T1000 (cell line): ENCODE data around the gene HES5.

ENCODE experiments used
- DNase-seq: peaks from one replicate; lab custom pipeline; 2025; ENCODE audit warnings: mixed read lengths; lab: John Stamatoyannopoulos, UW

The HES5 gene

DNA sequence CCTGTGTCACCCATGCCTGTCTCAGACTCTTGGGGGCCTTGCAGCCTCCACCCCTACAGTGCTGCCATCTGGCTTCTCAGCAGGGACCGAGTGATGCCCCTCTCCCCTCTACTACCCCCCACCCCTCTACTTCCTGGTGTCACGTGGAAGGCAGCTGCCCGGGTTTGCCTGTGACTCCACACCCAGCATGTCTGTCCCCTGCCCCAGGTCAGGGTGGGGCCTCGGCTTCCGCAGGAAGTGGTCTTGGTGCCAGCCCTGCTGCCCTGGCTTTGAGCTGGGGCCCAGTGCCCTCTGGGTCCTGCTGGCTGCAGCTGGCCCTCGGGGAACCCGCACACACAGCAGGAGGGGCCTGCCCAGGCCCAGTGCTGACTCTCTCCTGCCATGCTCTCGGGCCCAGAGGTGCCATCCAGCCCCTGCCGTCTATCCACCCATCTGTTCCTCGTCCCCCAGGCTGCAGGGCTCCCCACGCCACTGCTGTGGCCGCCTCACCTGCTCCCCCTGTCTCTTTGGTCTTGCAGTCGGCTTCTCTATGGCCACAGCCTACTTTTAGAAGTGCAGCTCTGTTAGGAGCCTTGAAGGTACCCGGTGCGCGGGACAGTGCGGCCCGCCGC, 30.0 kb downstream of the HES5 start:
- DNase-seq, result no peak

DNA sequence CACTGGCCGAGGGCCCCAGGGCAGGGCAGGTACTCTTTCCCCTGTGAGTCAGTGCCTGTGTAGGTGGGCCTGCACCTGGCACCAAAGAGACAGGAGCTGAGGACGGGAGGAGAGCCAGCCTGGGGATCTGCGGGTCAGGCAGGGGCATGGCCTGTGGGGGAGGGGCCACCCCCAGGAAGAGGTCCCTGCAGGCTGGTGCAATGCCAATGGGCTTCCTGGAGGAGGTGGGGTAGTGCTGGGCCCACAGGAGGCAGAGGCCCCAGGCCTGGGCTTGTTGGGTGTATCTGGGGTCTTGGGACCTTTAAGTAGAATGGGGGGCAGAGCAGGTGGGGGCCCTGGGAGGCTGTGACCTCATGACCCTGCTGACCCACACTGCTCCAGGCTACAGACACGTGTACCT, 30.8 kb downstream of the HES5 start:
- DNase-seq, result no peak

DNA sequence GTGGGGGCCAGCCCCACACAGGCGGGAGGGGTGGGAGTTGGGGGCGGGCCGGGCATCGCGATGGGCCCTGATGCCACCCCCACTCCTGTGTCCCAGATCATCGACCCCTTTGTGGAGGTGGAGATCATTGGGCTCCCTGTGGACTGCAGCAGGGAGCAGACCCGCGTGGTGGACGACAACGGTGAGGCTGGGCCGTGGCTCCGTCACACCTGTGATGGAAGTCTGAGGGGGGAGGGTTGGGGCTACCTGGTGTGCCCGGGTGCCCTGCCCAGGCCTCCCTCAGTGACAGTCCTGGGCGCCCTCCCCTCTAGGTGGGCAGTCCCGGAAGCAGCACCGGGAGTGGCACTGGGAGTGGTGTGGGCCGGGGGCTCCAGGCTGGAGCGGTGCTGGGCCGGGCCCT, 31.4 kb downstream of the HES5 start:
- DNase-seq, result no peak

DNA sequence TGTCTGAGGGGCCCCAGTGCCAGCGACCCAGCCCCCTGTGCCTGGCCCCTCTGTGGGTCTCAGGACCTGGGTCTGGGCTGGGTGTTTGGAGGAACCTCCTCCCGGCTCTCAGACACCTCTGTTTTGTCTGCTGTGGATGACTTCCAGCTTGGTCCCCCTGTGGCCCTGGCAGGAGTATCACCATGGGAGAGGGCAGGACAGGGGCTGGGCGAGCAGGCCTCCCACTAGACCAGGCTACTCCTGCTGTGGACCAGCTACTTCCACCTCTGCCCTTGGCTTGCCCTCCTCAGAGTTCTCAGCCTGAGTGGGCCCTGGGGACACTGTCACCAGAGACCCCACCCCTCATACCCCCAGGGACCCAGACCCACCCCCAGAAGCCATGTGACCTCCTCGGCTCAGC, 32.2 kb downstream of the HES5 start:
- DNase-seq, result no peak

DNA sequence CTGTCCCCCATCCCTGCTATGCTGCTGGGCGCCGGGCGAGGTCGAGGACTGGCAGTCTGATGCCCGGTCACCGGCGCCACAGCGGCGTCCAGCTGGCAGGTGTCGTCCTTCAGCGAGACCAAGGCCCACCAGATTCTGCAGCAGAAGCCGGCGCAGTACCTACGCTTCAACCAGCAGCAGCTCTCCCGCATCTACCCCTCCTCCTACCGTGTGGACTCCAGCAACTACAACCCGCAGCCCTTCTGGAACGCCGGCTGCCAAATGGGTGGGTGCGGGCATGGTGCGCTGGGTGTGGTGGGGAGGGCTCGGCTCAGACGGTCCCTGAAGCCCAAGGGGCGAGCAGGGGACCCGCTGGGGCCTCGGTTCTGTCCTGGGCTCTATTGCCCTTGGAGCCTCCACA, 33.3 kb downstream of the HES5 start:
- DNase-seq, result no peak

DNA sequence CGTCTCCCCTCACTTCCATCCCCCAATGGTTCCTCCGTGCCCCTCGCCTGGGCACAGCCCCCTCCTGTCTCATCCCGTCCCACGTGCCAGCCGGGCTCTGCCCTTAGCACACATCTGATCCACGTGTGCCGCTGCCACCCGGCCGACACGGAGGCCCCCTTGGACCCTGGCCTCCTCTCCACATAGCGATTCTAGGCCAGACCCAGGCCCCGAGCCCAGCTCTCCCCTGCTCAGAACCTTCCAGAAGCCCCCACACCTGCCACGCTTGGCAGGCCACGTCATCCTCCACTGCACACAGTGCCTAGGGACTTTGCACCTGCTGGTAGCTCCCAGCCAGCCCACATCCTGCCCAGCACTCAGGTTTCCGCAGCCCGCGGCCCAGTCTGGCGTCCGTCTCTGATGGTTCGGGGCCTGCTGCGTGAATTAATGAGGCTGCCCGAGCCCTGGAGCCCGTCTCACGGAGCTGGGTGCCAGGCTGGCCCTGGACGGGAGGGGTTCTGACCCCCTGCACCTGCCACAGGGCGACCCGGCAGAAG, 33.9 kb downstream of the HES5 start:
- no peak for DNase-seq

DNA sequence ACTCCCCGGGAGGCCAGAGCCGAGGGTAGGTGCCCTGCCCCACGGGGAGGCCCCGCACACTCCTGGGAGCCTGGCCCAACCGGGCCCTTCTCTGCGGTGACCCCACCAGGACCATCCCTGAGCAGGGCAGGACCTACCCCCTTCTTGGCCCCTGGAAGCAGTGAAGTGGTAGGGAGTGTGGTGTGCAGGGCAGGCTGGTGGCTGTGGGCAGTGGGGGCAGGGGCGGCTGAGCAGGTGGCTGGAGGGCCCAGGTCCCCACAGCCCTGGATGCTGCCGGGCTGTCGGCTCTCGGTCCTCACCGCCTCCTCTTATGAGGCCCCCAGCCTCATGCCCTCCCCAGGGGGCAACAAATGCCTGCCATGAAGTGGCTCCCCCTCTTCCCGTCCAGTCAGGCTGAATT, 34.5 kb downstream of the HES5 start:
- DNase-seq, result no peak

DNA sequence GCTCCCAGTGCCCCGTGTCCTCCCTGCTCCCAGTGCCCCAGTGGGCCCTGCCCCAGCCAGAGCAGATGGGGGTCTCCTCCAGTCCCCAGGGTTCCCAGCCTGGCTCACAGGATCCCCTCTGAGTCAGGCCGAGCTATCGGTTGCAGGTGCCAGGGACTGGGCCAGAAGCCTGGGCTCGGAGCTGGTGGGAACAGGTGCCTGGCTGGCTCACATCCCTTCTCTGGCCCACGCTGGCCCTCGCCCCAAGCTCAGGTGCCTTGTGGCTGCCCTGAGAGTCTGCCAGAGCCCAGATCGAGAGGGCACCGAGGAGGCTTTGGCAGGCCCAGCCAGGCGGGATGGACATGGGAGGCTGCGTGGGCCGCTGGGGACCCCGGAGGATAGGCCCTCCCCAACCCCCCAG, 35.0 kb downstream of the HES5 start:
- DNase-seq, result no peak

DNA sequence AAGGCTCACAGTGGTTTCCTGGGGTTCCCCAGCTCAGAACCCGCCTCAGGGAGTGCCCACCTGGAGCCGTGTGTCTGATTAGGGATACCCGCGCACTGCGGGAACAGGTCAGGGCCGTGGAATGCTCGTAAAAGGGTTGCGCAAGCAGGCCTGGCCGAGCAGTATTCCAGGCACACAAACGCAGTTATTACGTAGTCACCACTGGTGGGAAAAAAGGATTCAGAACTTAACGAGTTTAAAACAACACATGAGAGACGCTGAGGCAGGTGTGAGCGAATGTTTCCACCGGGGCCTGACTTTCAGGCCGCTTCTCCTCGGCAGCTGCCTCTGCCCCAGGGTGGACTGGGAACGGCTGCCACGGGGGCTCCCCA, 35.8 kb downstream of the HES5 start:
- peak; percentile 77 for DNase-seq

DNA sequence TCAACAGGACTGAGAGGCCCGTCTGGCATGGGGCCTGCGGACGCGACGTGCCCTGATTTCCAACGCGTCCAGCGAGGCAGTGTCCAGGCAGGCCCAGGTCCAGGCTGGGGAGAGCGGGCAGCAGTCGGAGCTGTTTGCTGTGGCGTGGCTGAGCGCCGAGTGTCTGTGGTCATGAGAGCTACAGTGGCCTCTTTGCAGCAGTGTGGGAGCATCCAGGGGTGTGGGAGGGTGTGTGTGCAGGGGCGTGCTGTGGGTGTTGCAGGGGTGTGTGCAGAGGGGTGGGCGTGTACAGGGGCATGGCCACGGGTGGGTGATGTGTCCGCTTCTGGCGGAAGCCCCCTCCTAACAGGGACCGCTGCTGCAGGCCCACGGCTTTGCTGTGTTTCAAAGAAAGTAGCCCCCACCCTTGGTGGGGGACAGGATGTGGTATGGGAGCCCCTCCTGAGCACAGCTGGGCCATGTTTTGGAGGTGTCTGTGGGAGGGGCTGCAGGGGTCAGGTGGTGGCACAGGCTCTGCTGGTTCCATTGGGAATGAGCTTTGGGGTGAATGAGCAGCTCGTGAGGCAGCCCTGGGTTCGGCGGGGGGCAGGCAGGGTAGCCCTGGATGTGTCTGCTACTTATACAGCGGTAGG, 36.3 kb downstream of the HES5 start:
- DNase-seq, result no peak

DNA sequence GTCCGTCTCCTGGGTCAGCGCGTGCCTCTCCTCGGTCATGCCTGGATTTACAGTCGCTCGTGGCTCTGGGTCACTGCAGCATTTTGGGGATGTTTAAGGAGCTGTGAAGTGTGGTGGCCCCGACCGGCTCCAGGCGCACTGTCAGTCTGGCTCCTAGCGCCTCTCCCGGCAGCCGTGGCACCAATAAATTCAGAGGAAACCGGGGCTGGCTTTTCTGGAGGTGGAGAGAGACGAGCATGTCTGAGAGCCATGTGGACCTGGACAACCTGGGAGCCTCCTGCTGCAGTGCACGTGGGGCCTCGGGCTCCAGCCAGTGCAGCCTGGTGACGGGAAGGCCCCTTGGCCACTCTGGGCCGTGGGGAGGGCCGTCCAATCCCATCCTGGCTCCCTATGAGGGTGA, 36.8 kb downstream of the HES5 start:
- DNase-seq, result no peak

DNA sequence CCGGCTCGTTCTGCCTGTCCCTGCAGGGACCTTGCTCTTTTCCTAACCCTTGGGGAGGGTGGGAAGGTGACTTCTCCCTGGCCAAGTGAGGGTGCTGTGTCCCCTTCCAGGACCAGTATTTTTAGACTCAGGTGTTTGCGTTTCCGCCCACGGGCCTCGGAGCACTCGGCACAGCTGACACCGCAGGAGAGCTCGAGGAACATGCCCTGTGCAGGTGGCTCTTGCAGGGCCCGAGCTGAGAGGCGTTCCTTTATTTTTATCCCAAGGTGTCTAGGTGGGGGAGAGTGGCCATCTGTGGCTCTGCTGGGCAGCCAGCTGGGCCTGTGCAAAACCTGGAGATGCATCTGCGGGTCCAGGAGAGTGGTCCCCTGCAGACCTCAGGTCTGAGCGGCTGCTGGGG, 38.0 kb downstream of the HES5 start:
- no peak for DNase-seq

DNA sequence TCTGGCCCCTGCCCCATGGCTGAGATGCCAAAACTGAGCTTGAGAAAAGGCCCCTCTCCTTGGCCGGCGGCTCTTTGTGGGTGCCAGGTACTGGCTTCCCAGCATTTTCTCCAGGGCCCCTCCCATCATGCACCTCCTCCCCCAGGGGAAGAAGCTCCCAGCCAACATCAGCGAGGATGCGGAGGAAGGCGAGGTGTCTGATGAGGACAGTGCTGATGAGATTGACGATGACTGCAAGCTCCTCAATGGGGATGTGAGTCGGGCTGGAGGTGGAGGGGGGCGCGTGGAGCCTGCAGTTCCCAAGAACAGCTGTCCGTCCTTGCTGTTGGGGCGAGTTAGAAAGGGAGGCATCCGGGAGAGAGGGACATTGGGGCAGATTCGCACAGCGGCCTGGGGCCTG, 40.4 kb downstream of the HES5 start:
- DNase-seq, result no peak

DNA sequence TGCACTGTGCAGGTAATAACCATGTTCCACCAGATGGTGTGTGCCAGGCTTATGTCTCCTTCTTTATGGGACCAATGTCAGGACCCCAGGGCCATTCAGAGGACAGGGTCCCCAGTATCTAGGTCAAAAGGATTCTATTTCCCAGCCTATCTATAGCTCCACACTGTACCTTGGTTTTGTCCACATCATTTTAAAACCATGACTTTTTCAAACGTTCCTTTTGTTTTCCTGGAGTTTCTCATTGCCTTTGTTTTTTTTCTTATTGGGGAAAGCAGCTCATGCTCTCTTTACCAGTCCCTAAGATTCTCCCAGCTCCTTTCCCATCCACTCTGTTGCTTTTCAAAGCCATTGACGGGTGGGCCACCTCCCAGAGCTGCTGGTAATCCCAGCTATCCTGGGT, 41.4 kb downstream of the HES5 start:
- DNase-seq, result no peak

DNA sequence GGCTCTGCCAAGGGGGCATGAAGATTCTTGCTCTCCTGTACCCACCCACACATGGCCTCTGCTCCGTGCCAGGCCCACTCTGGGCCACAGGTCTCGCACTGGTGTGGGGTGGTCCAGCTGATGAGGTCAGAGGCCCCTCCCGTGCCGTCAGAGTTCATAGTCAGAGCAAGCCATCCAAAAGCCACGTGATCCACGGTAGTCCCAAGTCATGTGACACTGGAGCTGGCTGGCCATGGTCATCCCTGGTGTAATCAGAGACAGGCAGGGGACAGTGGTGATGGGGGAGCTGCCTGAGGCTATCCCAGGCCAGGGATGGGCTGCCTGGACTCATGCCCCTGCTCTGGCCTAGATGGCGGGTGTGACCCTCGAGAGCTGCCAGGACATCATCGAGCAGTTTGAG, 43.5 kb downstream of the HES5 start:
- DNase-seq, result no peak

DNA sequence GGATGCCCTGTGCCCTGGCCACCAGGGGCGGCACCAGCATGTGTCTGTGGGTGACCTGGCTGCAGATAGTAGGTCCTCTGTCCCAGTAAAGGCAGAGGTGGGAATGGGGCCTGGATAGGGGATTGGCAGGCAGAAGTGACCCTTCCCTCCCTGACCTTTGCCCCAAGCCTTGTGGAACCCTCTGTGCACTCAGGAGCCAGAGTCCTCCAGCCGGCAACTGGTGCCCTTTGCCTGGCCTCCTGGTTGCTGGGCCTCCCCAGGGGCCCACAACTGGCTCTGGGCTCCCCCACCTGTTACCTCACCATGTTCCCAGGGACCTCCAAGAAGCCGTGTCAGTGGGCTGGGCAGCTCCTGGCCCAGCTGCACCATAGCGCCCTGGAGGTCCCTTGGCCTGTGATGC, 44.0 kb downstream of the HES5 start:
- no peak for DNase-seq

DNA sequence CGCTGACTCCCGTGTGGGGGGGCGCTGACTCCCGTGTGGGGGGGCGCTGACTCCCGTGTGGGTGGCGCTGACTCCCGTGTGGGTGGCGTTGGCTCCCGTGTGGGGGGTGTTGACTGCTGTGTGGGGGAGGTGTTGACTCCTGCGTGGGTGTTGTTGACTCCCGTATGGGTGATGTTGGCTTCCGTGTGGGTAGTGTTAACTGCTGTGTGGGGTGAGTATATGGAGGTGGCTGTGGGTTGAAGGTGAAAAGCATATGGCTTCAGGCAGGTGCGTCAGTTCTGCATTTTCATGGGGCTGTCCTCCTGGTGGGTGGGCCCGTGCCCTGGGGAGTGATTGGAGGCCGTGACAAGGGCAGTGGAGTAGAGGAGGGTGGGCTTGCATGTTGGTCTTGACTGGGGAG, 46.1 kb downstream of the HES5 start:
- DNase-seq, result no peak

DNA sequence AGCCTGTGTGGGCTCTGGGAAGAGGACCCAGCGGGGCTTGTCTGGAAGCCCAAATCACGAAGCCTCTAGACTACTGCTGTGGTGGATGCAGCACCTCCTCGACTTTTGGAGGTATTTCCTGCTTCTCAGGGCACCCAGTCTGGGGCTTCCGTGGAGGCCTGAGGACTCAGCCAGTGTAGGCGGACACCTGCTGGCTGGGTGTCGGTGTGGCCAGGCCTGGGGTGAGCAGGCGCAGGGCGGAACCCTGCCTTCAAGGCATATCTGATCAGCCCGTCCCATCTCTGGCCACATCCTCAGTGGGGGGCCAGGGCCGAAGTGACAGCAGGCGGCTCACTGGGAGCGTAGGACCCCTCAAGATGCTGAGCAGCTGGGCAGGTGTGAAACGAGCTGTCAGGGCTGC, 47.0 kb downstream of the HES5 start:
- no peak for DNase-seq

DNA sequence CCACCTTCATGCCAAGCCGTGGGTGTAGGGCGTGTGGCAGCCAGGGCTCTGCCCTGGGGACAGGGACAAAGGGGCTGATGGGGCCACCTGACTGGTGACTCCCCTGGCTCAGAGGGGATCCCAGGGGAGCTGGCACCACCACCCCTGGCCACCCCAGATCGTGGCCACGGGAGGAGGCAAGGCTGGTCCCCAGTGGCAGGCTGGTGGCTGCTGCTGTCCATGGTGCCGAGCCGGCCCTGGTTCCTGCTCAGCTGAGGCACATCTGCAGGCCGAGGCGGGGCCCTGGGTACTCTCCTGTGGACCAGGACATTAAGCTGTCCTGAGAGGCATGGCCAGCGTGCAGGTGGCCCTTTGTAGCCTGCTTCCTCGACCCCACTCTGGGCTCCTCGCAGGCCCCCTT, 47.5 kb downstream of the HES5 start:
- no peak for DNase-seq

DNA sequence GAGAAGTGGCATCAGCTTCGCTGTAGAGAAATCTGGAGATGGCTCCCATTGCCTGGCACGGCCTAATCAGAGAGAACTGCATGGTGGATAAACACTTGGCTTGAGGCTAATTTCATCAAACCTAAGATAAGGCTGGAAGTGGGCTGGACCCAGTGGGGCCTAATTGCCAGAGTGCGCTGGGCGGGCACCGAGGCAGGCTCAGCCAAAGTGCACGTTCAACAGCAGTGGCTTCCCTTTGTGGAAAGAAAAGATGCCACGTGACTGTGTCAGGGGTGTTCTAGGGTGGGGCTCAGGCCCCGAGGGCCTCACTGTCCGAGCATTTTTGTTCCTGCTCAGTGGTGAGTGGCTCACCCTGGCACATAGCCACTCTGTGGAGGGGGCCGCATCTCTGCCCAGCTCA, 48.2 kb downstream of the HES5 start:
- DNase-seq, result peak; percentile 63

DNA sequence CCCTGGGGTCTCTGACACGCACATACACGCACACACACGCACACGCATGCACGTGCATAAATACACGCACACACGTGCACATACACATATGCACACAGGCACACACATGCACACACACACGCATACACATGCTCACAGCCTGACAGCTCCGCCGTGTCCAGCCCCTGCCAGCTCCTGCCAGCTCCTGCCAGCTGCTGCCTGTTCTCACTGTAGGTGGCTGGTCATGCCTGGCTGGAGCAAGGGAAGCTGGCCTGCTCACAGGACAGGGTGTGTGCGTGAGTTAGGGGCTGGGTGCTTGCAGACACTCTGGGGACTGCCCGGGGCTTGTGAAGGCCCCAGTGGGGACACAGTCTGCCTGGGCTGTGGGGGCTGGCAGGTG, 49.1 kb downstream of the HES5 start:
- no peak for DNase-seq

DNA sequence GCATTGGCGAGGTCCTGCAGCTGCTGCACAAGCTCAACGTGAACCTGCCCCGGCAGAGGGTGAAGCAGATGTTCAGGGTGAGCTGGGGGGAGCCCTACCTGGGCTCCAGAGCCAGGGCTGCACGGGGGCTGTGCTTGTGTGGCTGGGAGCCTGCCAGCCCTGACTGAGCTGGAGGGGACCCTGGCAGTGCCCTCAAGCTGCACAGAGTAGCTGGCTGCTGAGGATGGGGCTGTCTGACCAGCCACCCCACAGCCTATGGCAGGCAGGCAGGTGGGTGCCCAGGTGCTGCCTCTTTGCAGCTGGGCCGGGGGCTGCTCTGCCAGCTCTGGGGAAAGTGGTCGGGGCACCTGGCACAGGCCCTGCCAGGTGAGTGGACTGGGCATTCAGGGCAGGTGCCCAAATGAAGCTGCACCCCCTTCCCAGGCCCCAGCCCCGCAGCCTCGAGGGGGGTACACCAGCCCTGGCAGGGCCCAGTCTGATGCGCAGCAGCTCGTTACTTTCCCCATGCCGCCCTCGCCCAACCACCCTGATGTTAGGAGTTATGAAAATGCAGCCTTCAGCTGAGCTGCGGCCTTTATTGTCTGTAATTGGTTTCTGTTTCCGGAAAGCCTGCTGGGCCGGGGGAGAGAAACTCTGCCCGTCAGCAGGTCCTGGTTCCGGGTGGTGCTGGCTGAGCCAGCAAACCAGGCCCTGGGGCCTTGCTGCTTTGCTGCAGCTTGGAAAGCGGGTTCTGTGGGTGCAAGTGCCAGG, 49.7 kb downstream of the HES5 start:
- no peak for DNase-seq

DNA sequence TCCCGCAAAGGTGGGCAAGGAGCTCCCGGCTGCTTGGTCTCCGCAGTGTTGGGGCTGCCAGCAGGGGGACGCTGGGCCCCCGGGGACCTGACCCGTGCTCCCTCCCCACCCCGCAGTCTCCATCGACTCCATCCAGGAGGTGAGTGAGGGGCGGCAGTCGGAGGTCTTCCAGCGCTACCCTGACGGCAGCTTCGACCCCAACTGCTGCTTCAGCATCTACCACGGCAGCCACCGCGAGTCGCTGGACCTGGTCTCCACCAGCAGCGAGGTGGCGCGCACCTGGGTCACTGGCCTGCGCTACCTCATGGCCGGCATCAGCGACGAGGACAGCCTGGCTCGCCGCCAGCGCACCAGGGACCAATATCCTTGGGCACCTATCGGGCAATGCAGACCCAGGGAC, 50.4 kb downstream of the HES5 start:
- no peak for DNase-seq

DNA sequence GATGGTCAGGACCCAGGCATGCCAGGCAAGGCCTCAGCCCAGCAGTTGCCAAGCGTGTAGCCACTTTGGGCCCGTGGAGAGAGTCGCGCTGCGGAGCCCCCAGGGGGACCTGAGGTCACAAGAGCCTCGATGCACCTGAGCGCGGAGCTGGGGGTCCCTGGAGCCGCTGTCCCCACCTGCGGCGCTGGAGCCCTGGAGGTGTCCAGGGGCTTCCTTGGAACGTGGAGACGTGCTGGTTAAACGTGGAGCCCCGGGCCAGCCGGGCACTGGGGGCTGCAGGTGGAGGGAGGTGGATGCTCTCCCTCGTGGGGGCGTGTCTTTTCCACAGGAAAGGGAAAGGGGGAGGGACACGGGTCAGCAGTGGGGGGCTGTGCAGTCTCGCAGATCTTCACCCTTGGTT, 50.9 kb downstream of the HES5 start:
- DNase-seq, result no peak
